Erythroblast (primary cell): ENCODE measurements around the gene SLC25A30.

Source experiments
- GATA1 ChIP-seq: IDR thresholded peaks from 2 replicates; pipeline ENCODE4 v1.6.1; 2011; ENCODE audit warnings: low read depth, mild to moderate bottlenecking, control low read depth, low read length, moderate library complexity
- POLR2A ChIP-seq: IDR thresholded peaks from 2 replicates; pipeline ENCODE4 v1.6.1; 2011; ENCODE audit warnings: mild to moderate bottlenecking, low read length

GRCh38 chr13:45402641-45403040, 15.5 kb downstream of the SLC25A30 start:
- TF ChIP-seq POLR2A: no peak
- no peak for TF ChIP-seq GATA1
